ENCODE results near the gene GNPTAB.

DNA sequence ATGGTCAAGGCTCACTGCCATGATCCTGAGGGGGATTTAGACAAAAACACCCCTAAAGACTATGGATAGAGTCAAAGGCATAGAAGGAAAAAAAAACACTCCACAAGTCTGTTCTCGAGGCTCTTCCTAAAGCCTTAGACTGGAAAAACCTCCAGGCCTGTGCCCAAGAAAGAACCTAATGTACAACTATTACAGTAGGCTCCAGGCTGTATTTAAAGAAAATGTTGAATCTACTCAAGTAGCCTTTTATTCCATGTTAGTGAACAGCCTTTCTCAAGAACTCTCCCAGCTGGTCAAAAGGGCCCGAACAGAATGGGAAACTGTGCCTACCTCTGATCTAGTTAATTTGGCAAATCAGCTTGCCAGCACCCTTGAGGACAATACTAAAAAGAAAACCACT is 28.3 kb downstream of the GNPTAB start:
- TF ChIP-seq, protein P1, sequence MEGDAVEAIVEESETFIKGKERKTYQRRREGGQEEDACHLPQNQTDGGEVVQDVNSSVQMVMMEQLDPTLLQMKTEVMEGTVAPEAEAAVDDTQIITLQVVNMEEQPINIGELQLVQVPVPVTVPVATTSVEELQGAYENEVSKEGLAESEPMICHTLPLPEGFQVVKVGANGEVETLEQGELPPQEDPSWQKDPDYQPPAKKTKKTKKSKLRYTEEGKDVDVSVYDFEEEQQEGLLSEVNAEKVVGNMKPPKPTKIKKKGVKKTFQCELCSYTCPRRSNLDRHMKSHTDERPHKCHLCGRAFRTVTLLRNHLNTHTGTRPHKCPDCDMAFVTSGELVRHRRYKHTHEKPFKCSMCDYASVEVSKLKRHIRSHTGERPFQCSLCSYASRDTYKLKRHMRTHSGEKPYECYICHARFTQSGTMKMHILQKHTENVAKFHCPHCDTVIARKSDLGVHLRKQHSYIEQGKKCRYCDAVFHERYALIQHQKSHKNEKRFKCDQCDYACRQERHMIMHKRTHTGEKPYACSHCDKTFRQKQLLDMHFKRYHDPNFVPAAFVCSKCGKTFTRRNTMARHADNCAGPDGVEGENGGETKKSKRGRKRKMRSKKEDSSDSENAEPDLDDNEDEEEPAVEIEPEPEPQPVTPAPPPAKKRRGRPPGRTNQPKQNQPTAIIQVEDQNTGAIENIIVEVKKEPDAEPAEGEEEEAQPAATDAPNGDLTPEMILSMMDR (IDR thresholded peaks at IDR 0.05; ENCODE audit: low read depth, low read length): no peak
- TF ChIP-seq EZH2phosphoT487 (IDR thresholded peaks at IDR 0.05; ENCODE audit: low read depth): no peak
